K562 (cell line): ENCODE measurements around the gene ASXL2. TPM values are rescaled to one million over a fixed set of nuclear protein-coding genes. Genes with fewer than 3 reads are reported as not detected.

Experiments
- ATAC-seq: fragments of 200-7000 bp; cut with Tn5 transposase; 3 replicates; pipeline ENCODE4 v1.9.1; 2020; ENCODE audit warnings: moderate library complexity
- BruUV-seq: library from RNA; stranded (reverse); fragments of 400-500 nt; replicated peaks from 2 replicates; lab custom pipeline; 2021; lab: Mats Ljungman, UMichigan
- CTCF ChIA-PET: fragments of 300-600 bp; formaldehyde crosslinking; extraction: SDS; loops from one replicate; lab custom pipeline; 2021; ENCODE audit warnings: low intra/inter-chr PET ratio; lab: Yijun Ruan, JAX
- POLR2A ChIA-PET: fragments of 300-600, 350-650 bp; sonication (Branson Sonifier 250); formaldehyde crosslinking; extraction: SDS; loops from one replicate; lab custom pipeline; 2021; ENCODE audit warnings: antibody characterized with exemption, inconsistent platforms; lab: Yijun Ruan, JAX
- DNase-seq, 4 experiments: peaks; one replicate each; pipeline versions ENCODE4 v3.0.0 to v3.0.0-alpha.2; 2011 to 2018; ENCODE audit warnings: low spot score in 3 of 4, mixed read lengths in 3 of 4; ENCODE audit errors: extremely low read depth in 1 of 4
- FAIRE-seq: peaks from 2 replicates; lab custom pipeline; 2011; peaks lifted over from hg19 to GRCh38; lab: Jason Lieb, UNC
- H2AFZ ChIP-seq: 2 replicates; pipeline ENCODE4 v1.6.0; 2011; ENCODE audit warnings: low read depth, low read length, control low read depth, inconsistent platforms
- H3K27ac ChIP-seq: fragments of 200-600 bp; 3 replicates; pipeline ENCODE4 v1.8.0; 2011; ENCODE audit warnings: low read depth, mild to moderate bottlenecking, control low read depth, inconsistent platforms, low read length, moderate library complexity, mixed read lengths; ENCODE audit errors: extremely low read depth
- H3K27me3 ChIP-seq, 2 experiments: fragments of 300-600 bp in 1 of 2; 2 replicates in 1 of 2; 3 replicates in 1 of 2; pipeline versions ENCODE4 v1.6.0 to v1.8.0; 2011; ENCODE audit warnings: inconsistent platforms in 2 of 2, low read length in 2 of 2, mild to moderate bottlenecking in 1 of 2, mixed read lengths in 1 of 2, moderate library complexity in 1 of 2; ENCODE audit not compliant: control insufficient read depth in 2 of 2, insufficient read depth in 2 of 2
- H3K36me3 ChIP-seq: fragments of 300-600 bp; 3 replicates; pipeline ENCODE4 v1.8.0; 2011; ENCODE audit warnings: mild to moderate bottlenecking, low read length, inconsistent platforms; ENCODE audit not compliant: control insufficient read depth, insufficient read depth
- H3K4me1 ChIP-seq, 2 experiments: fragments of 200-600 bp in 1 of 2; replicated peaks in 1 of 2; 2 replicates in 1 of 2; 3 replicates in 1 of 2; pipeline versions ENCODE4 v1.5.1 to v1.8.0; 2011; ENCODE audit warnings: inconsistent platforms in 2 of 2, low read length in 2 of 2, mild to moderate bottlenecking in 1 of 2, mixed read lengths in 1 of 2, moderate library complexity in 1 of 2; ENCODE audit not compliant: control insufficient read depth in 2 of 2, insufficient read depth in 2 of 2
- H3K4me2 ChIP-seq: 2 replicates; pipeline ENCODE4 v1.6.1; 2011; ENCODE audit warnings: low read length, control low read depth, inconsistent platforms, mixed read lengths; ENCODE audit not compliant: insufficient read depth
- H3K4me3 ChIP-seq: fragments of 200-600 bp; sonication (generic), shearing (Covaris generic); 2 replicates; pipeline ENCODE4 v1.5.1; 2016; ENCODE audit warnings: control low read depth, inconsistent platforms
- H3K79me2 ChIP-seq: fragments of 200-600 bp; 3 replicates; pipeline ENCODE4 v1.8.0; 2011; ENCODE audit warnings: low read length, inconsistent platforms; ENCODE audit not compliant: control insufficient read depth, insufficient read depth
- H3K9ac ChIP-seq, 2 experiments: 2 replicates each; pipeline versions ENCODE4 v1.6.0 to v1.6.1; 2011; ENCODE audit warnings: low read depth in 2 of 2, low read length in 2 of 2, control low read depth in 1 of 2, inconsistent platforms in 1 of 2, mild to moderate bottlenecking in 1 of 2, mixed read lengths in 1 of 2; ENCODE audit not compliant: insufficient read depth in 1 of 2
- H3K9me1 ChIP-seq: one replicate; pipeline ENCODE4 v1.6.0; 2011; ENCODE audit warnings: inconsistent platforms, mild to moderate bottlenecking, low read length, moderate library complexity; ENCODE audit not compliant: control insufficient read depth, insufficient read depth
- H3K9me3 ChIP-seq: replicated peaks from 2 replicates; pipeline ENCODE4 v1.5.1; 2011; ENCODE audit warnings: low read depth, low read length, inconsistent platforms; ENCODE audit not compliant: control insufficient read depth, insufficient read depth
- H4K20me1 ChIP-seq: replicated peaks from 2 replicates; pipeline ENCODE4 v1.6.1; 2011; ENCODE audit warnings: low read length, inconsistent platforms, mixed read lengths; ENCODE audit not compliant: control insufficient read depth, insufficient read depth
- ATF7 ChIP-seq: fragments of 450-650 bp; IDR thresholded peaks from 2 replicates; pipeline ENCODE4 v1.7.1; 2014; ENCODE audit warnings: mild to moderate bottlenecking, moderate library complexity
- CHD1 ChIP-seq: fragments of 200-600 bp; sonication (generic); IDR thresholded peaks from one replicate; pipeline ENCODE4 v1.6.1; 2012; ENCODE audit warnings: mild to moderate bottlenecking, moderate library complexity, low read length, inconsistent platforms
- NFRKB ChIP-seq: fragments of 450-650 bp; IDR thresholded peaks from 2 replicates; pipeline ENCODE4 v1.6.1; 2016; ENCODE audit warnings: low read depth
- RBM25 ChIP-seq: fragments of 200-400 bp; formaldehyde crosslinking; IDR thresholded peaks from 2 replicates; pipeline ENCODE4 v1.6.1; 2018; ENCODE audit warnings: low read length, low read depth, moderate library complexity; ENCODE audit not compliant: severe bottlenecking
- TEAD1 ChIP-seq, 2 experiments: fragments of 450-650 bp in 1 of 2; sonication (generic) in 1 of 2; formaldehyde crosslinking; IDR thresholded peaks; 2 replicates each; pipeline versions ENCODE4 v1.4.0 to v1.8.0; 2020 to 2022; ENCODE audit warnings: mild to moderate bottlenecking in 2 of 2, missing genetic modification reagents in 1 of 2
- TRIM28 ChIP-seq: fragments of 450-650 bp; IDR thresholded peaks from 2 replicates; pipeline ENCODE4 v1.6.1; 2017
- ZKSCAN8 ChIP-seq: fragments of 200-800 bp; sonication (Bioruptor generic); IDR thresholded peaks from 2 replicates; pipeline ENCODE4 v1.6.1; 2016; ENCODE audit warnings: missing genetic modification characterization, missing compliant biosample characterization
- ZNF121 ChIP-seq: sonication (generic); formaldehyde crosslinking; conservative IDR thresholded peaks from 2 replicates; pipeline ENCODE4 v1.8.0; 2022; ENCODE audit warnings: missing genetic modification reagents
- WGBS: fragments of 100-300 bp; shearing (Covaris generic); methylation state at CpG from one replicate; pipeline ENCODE4 v1.1.6; 2016; ENCODE audit warnings: low coverage, mixed read lengths; ENCODE audit not compliant: insufficient coverage; ENCODE audit errors: missing lambda C conversion rate; 5-methylcytosine and 5-hydroxymethylcytosine counted together
- in situ Hi-C: fragments of 300-500 bp; cut with MboI; formaldehyde crosslinking; loops from 4 replicates; pipeline ENCODE4 v1.15.0; 2018; ENCODE audit warnings: inconsistent platforms, mixed read lengths
- intact Hi-C: fragments of 100-400 bp; cut with micrococcal nuclease; formaldehyde crosslinking; loops from 2 replicates; pipeline ENCODE4 v1.14.2; 2022
- polyA plus RNA-seq, 8 experiments: library from polyadenylated mRNA; depleted of rRNA in 4 of 8; stranded (reverse) in 5 of 8; unstranded in 3 of 8; fragments of >200 nt; fragmentation: Nextera tagmentation in 2 of 8; fragmentation: Illumina TruSeq in 1 of 8; extraction: Ambion mirVana in 2 of 8; extraction: Trizol in 1 of 8; gene quantifications; 2 replicates each; pipeline versions ENCODE4 v1.2.1 to v1.2.3, GENCODE V29; 2011 to 2014; ENCODE audit warnings: inconsistent platforms in 1 of 8, missing spikeins in 1 of 8
- total RNA-seq, 7 experiments: library from RNA; depleted of rRNA in 6 of 7; stranded (reverse); fragments of >200 nt in 6 of 7; fragmentation: Illumina TruSeq in 2 of 7; extraction: Trizol in 2 of 7; gene quantifications; 2 replicates each; pipeline versions ENCODE4 v1.2.1 to v1.2.3, GENCODE V29; 2011 to 2021; ENCODE audit warnings: low replicate concordance in 1 of 7
- TF ChIP-seq, protein P1 (sequence below): fragments of 250-450 bp; sonication (Bioruptor Pico); IDR thresholded peaks from 2 replicates; pipeline ENCODE4 v1.5.0; 2020; ENCODE audit warnings: mild to moderate bottlenecking

Gene ASXL2
- total and polyA plus RNA-seq, 9 of the 15 experiments (the other 6 are each of a cell fraction or from before 2014, with no cell fraction given) = 2.2 to 25.9 (median 9.0) TPM

DNA sequence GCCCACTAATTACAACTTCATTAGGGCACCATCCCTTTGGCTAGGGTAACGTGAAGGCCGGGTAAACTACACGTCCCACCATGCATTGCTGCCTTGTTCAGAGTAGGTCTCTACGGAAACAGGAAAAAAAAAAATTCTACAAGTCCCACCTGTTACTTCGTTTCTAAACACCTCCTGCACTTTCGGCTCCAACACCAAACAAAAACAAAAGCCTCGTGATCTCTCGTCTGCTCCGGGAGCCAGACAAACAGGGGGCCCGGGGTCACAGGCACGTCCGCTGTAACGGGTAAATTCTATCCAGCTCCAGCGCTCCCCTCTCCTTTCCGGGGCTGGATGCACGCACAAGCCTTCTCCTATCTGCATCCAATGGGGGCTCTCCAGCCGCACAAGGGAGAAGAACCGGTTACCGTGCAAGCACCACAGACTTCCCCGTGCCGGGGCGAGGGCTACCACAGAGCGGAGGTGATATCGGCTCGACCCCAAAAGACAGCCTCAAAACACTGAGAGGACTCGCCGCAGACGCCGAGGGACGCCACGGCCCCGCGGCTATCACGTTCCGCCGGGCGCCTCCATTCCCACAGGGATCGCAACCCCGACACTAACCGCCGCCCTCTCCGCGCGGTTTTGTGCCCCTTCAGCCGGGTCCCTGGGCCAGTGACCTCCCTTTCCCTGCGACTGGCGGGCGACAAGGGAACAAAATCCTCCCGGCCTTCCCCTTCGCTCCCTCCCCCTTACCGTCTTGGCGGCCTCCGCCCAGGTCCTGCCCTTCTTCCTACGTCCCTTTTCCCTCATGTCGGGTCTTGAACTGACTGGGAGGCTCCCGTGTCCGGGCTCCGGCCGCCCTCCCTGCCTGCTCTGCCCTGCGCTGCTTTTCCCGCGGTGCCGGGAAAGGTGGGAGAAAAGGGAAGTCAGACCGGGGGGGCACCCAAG, 591 bp downstream of the ASXL2 start (continued):
- TF ChIP-seq ZKSCAN8 (CRISPR knock-in tag) (no peak), ZNF121 (CRISPR knock-in tag) (0 out of 2 replicates have a peak, but pooled peaks have one; percentile 20), CHD1 (peak; percentile 93), TEAD1 (CRISPR knock-in tag; IDR thresholded peaks at IDR 0.05) (0 out of 4 replicates have a peak, but pooled peaks of 1 of the 2 experiments have one; percentile 9), NFRKB (peak; percentile 65; the same call in 1 of the 2 replicates), TRIM28 (0 out of 2 replicates have a peak, but pooled peaks have one; percentile 14), ATF7 (peak; percentile 60; the same call in 1 of the 2 replicates)

DNA sequence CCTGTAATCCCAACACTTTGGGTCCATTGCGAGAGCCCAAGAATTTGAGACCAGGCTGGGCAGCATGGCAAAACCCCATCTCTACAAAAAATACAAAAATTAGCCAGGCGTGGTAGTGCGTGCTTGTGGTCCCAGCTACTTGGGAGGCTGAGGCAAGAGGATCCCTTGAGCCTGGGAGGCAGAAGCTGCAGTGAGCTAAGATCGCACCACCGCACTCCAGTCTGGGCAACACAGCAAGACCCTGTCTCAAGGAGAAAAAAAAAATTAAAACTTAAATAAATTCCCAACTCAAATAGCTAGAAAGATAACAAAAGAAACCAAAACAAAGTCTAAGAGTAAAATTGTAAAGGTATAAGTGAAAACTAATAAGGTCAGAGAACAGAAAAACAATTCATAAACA, 6.2 kb downstream of the ASXL2 start:
- H3K9me3 ChIP-seq = no peaks in the 10 kb centered on the region
- H3K9me1 ChIP-seq = no peaks in the 10 kb centered on the region
- no peak overlapping the region for H3K27ac ChIP-seq
- H3K4me2 ChIP-seq = no peak overlapping the region
- ATAC-seq = no peak
- FAIRE-seq = no peak
- TF ChIP-seq RBM25 = peak; percentile 14
- TF ChIP-seq, protein P1, sequence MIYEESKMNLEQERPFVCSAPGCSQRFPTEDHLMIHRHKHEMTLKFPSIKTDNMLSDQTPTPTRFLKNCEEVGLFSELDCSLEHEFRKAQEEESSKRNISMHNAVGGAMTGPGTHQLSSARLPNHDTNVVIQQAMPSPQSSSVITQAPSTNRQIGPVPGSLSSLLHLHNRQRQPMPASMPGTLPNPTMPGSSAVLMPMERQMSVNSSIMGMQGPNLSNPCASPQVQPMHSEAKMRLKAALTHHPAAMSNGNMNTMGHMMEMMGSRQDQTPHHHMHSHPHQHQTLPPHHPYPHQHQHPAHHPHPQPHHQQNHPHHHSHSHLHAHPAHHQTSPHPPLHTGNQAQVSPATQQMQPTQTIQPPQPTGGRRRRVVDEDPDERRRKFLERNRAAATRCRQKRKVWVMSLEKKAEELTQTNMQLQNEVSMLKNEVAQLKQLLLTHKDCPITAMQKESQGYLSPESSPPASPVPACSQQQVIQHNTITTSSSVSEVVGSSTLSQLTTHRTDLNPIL (CRISPR knock-in tag) = no peak
- H2AFZ ChIP-seq = no peak overlapping the region
- H3K36me3 ChIP-seq = peaks cover 47% of the 10 kb centered on the region; the same call in 2 of the 3 replicates
- H3K79me2 ChIP-seq = peaks cover 95% of the 10 kb centered on the region
- intact Hi-C loops = no loop called here
- in situ Hi-C loops = no loop called here
- no peak overlapping the region for H3K4me3 ChIP-seq
- POLR2A ChIA-PET = interaction anchor here (0.7 to 2.1 kb wide), 4 partner anchors 15 to 35 kb away, joined by 3 to 10 read pairs (median 5); no protein-coding TSS in a partner anchor
- CTCF ChIA-PET = no interaction called here
- no TSS peak for BruUV-seq
- no peak for DNase-seq
- no peaks in the 10 kb centered on the region for H3K27me3 ChIP-seq
- WGBS = 85% methylated on average over 5 of the region's 5 CpGs
- H3K4me1 ChIP-seq = peaks cover 0 to 3% of the 10 kb centered on the region in 2 experiments; a peak in 1 of 5 replicates
- no peaks in the 10 kb centered on the region for H4K20me1 ChIP-seq
- no peak overlapping the region; a peak in 1 of 4 replicates for H3K9ac ChIP-seq
